Lower leg skin (tissue), 4 donors: ENCODE data around the gene MAPK12. TPM values are rescaled to one million over a fixed set of nuclear protein-coding genes. Genes with fewer than 3 reads are reported as not detected.

ENCODE experiments used
- DNase-seq, 2 donors: peaks; one replicate each; pipeline ENCODE4 v3.0.0-alpha.2; 2019; ENCODE audit warnings: low spot score in 2 of 2
- H3K4me3 ChIP-seq: fragments of 200-600 bp; sonication (generic); 2 replicates; pipeline ENCODE4 v1.5.1; 2017; ENCODE audit warnings: mild to moderate bottlenecking, low read depth; ENCODE audit not compliant: poor library complexity, severe bottlenecking
- POLR2A ChIP-seq, 2 donors: fragments of 450-650 bp; IDR thresholded peaks; one replicate each; pipeline ENCODE4 v1.6.1; 2016 to 2017; ENCODE audit warnings: antibody characterized with exemption in 2 of 2, mild to moderate bottlenecking in 1 of 2, moderate library complexity in 1 of 2
- WGBS, 2 donors: methylation state at CpG; one replicate each; pipeline ENCODE4 v1.1.5; 2018; 5-methylcytosine and 5-hydroxymethylcytosine counted together
- intact Hi-C: fragments of 100-400 bp; cut with DNase I; formaldehyde crosslinking; loops from one replicate; pipeline ENCODE4 v1.15.0; 2023; ENCODE audit warnings: low total_unique reads
- total RNA-seq, 4 donors: library from RNA; depleted of rRNA; stranded (reverse); fragments of >200 nt; gene quantifications; one replicate each; pipeline ENCODE4 v1.1.0, GENCODE V29; 2016
- TF ChIP-seq, protein P1 (sequence below), 3 donors: fragments of 450-650 bp; IDR thresholded peaks; one replicate each; pipeline ENCODE4 v1.5.1; 2016; ENCODE audit warnings: antibody characterized with exemption in 3 of 3, mild to moderate bottlenecking in 3 of 3, moderate library complexity in 2 of 3

The MAPK12 gene
- total RNA-seq, 4 donors from 2014 or later: 0.99 to 3.5 (median 1.8) TPM

DNA sequence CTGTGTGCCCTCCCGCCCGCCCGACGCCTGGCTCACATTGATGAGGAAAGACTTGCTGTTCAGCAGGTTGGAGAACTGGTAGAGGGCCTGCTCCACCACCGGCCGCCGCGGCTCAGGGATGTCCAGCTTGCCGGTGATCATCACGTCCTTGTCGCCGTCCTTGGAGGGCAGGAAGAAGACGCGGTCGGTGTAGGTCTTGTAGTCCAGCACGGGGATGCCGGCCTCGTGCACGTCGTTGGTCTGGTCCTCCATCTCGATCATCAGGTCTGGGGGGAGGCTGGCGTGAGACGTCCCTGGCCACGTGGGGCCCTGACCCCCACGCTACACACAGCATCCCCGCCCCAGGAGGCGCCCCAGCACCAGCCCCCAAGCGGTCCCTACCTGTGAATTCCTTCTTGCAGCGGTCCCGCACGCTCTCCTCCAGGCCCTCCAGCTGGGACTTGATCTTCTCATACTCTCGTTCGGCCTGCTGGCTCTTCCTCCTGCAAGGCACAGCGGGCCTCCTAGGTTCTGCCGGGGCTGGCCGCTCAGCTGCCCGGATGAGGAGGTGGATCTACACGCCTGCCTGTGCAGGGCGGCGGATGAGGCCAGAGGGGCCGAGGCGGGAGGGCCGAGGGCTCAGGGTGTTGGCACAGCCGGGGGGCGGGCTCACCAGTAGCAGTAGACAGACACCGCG, 19.4 kb upstream of the MAPK12 start:
- TF ChIP-seq POLR2A (IDR thresholded peaks at IDR 0.05): no peak
- TF ChIP-seq, protein P1, sequence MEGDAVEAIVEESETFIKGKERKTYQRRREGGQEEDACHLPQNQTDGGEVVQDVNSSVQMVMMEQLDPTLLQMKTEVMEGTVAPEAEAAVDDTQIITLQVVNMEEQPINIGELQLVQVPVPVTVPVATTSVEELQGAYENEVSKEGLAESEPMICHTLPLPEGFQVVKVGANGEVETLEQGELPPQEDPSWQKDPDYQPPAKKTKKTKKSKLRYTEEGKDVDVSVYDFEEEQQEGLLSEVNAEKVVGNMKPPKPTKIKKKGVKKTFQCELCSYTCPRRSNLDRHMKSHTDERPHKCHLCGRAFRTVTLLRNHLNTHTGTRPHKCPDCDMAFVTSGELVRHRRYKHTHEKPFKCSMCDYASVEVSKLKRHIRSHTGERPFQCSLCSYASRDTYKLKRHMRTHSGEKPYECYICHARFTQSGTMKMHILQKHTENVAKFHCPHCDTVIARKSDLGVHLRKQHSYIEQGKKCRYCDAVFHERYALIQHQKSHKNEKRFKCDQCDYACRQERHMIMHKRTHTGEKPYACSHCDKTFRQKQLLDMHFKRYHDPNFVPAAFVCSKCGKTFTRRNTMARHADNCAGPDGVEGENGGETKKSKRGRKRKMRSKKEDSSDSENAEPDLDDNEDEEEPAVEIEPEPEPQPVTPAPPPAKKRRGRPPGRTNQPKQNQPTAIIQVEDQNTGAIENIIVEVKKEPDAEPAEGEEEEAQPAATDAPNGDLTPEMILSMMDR (IDR thresholded peaks at IDR 0.05): no peak
- no peak for DNase-seq
- no peak overlapping the region for H3K4me3 ChIP-seq
- WGBS, 2 donors: 93 to 94% methylated on average over 47 of the region's 47 CpGs
- intact Hi-C loops: no loop called here

DNA sequence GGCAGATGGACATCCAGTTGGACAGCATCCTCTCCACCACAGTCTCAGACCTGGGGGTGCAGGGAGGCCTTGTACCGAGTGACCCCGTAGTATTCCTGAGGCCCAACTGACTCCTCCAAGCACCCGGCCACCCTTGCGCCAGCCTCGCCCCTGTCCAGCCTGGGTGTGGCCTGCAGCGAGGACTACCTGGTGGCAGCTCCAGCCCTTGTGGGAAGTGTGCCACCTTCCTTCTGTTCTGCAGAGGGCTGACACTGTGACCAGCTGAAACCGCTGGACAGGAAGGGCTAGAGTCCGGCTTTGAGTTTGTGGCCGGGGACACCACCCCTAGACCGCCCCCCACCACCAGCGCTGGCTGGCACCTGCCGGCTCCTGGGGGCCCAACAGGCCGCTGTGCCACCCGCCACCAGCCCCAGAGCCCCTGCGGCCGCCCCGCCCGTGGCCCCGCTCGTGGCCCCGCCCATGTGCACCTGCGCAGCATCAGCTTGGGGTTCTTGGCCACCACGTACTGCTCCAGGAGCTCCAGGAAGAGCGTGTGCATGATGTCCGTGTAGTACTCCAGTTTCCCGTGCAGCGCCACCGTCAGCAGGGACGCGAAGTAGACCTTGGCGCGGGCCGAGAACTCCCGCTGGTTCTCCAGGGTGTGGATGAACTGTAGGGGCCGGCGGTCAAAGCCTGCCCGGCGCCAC, 18.7 kb upstream of the MAPK12 start:
- WGBS, 2 donors: 92 to 93% methylated on average over 37 of the region's 38 CpGs
- DNase-seq: no peak
- intact Hi-C loops: no loop called here
- H3K4me3 ChIP-seq: no peak overlapping the region
- TF ChIP-seq, protein P1 (IDR thresholded peaks at IDR 0.05): no peak
- no peak for TF ChIP-seq POLR2A (IDR thresholded peaks at IDR 0.05)

DNA sequence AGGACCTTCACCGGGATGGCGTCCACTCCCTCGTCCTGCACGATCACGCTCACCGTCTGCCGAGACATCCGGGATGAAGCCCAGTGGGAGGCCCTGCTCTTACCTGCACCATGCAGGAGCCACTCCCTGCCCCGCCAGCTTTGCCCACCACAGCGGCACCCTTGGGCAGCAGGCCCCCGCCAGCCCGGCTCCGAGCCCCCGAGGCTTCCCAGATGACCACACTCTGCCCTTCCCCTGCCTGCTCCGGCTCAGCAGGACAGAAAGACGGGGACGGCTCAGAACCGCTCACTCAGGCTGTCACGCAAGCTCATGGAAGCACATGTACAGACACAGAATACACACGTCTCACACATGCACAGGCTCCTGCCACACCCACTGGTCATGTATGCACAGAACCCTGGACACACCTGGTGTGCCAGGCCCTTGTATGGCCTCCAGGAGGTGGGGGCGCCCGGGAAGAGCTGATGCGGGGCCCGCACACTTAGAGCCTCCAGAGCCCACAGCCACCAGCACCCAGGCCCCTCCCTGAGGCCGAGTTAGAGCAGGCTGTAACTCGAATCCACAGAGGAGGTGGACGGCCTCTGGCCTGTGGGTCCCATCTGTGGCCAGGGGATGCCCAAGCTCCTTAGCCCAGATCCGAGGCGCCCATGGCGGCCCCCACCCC, 17.6 kb upstream of the MAPK12 start:
- WGBS, 2 donors: 84 to 91% methylated on average over 23 to 30 of the region's 30 CpGs
- TF ChIP-seq, protein P1 (IDR thresholded peaks at IDR 0.05): no peak
- no peak for TF ChIP-seq POLR2A (IDR thresholded peaks at IDR 0.05)
- DNase-seq: no peak
- intact Hi-C loops: loop anchor here (10.0 kb wide), 1 partner anchor 46 kb away; the partner anchor contains the start of gene DENND6B
- H3K4me3 ChIP-seq: no peak overlapping the region

DNA sequence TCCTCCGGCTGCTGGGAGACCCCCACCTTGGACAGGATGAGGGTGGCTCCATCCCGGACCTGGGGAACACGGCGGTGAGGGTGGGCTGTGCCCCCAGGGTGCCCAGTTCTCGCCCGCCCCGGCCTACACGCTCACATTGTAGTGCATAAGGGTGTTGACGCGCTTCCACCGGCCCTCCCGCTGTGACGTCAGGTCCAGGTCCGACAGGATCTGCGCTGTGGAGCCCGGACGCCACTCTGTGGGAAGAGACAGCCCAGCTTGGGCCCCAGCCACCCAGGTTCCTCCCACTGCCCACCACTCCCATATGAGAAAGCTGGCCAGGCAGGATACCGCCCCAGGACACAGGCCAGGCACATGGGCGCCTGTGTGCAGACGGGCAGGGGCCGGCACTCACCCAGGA, 17.0 kb upstream of the MAPK12 start:
- intact Hi-C loops: loop anchor here (10.0 kb wide), 1 partner anchor 46 kb away; the partner anchor contains the start of gene DENND6B
- WGBS, 2 donors: 95 to 97% methylated on average over 10 to 20 of the region's 21 CpGs
- no peak for DNase-seq
- TF ChIP-seq, protein P1 (IDR thresholded peaks at IDR 0.05): no peak
- TF ChIP-seq POLR2A (IDR thresholded peaks at IDR 0.05): no peak
- H3K4me3 ChIP-seq: no peak overlapping the region

DNA sequence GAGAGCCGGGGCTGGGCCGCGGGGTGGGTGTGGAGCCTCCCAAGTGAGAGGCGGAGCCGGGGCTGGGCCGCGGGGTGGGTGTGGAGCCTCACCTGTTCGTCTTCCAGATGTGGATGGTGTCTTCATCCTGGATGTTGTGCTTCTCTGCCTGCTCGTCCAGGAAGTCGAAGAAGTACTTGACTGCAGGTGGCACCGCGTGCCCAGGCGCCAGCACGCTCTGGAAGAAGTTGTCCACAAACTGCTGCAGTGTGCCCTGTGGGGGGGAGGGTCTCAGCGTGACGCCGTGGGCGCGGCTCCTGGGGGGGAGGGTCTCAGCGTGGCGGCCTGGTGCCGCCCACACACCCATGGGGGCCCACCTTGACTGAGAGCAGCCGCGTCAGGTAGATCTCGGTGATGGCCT, 16.3 kb upstream of the MAPK12 start:
- no peak for DNase-seq
- intact Hi-C loops: loop anchor here (10.0 kb wide), 1 partner anchor 47 kb away; the partner anchor contains the start of gene DENND6B
- 76 to 77% methylated on average over 22 to 25 of the region's 25 CpGs for WGBS, 2 donors
- no peak for TF ChIP-seq POLR2A (IDR thresholded peaks at IDR 0.05)
- TF ChIP-seq, protein P1 (IDR thresholded peaks at IDR 0.05): no peak
- no peak overlapping the region for H3K4me3 ChIP-seq
